ENCODE data around the gene GFRA1.

GFRA1 gene

GRCh38 chr10:116015583-116016333, 257.2 kb downstream of the GFRA1 start:
- no peak for DNase-seq

- no peak for DNase-seq
These were observed 258.0 kb downstream of the GFRA1 start for GRCh38 chr10:116014871-116015582.

GRCh38 chr10:116014326-116014725, 258.7 kb downstream of the GFRA1 start:
- DNase-seq, result no peak

- no peak for DNase-seq
These were observed 261.1 kb downstream of the GFRA1 start for GRCh38 chr10:116011929-116012328.

GRCh38 chr10:116007256-116007891, 265.6 kb downstream of the GFRA1 start:
- DNase-seq, result no peak

All from DMS79 (cell line).